Neuronal stem cell (in vitro differentiated cells): ENCODE data around the gene IMMP2L.

Experiments
- DNase-seq: peaks from one replicate; pipeline ENCODE4 v3.0.0-alpha.2; 2013; ENCODE audit warnings: low spot score
- H2AFZ ChIP-seq: one replicate; pipeline ENCODE4 v1.6.1; 2013; ENCODE audit warnings: mild to moderate bottlenecking, low read length, inconsistent platforms
- H2AK5ac ChIP-seq: 2 replicates; pipeline ENCODE4 v1.6.1; 2013; ENCODE audit warnings: low read depth, mild to moderate bottlenecking, inconsistent platforms, low read length, moderate library complexity, mixed read lengths
- H2BK120ac ChIP-seq: 2 replicates; pipeline ENCODE4 v1.6.1; 2013; ENCODE audit warnings: low read depth, mild to moderate bottlenecking, inconsistent platforms, low read length, moderate library complexity, mixed read lengths
- H2BK12ac ChIP-seq: one replicate; pipeline ENCODE4 v1.6.1; 2013; ENCODE audit warnings: low read length, inconsistent platforms
- H2BK15ac ChIP-seq: 2 replicates; pipeline ENCODE4 v1.6.1; 2013; ENCODE audit warnings: mild to moderate bottlenecking, low read length, inconsistent platforms, mixed read lengths
- H2BK5ac ChIP-seq: one replicate; pipeline ENCODE4 v1.6.1; 2013; ENCODE audit warnings: inconsistent platforms, mild to moderate bottlenecking, low read length, moderate library complexity
- H3K14ac ChIP-seq: one replicate; pipeline ENCODE4 v1.6.1; 2013; ENCODE audit warnings: low read length, inconsistent platforms
- H3K18ac ChIP-seq: 2 replicates; pipeline ENCODE4 v1.6.1; 2013; ENCODE audit warnings: low read length, inconsistent platforms
- H3K23ac ChIP-seq: 2 replicates; pipeline ENCODE4 v1.6.1; 2013; ENCODE audit warnings: low read depth, mild to moderate bottlenecking, mixed read lengths, low read length, inconsistent platforms; ENCODE audit not compliant: poor library complexity
- H3K27ac ChIP-seq: replicated peaks from 3 replicates; pipeline ENCODE4 v1.5.1; 2013; ENCODE audit warnings: low read length, inconsistent platforms
- H3K27me3 ChIP-seq, 3 experiments: 2 replicates each; pipeline ENCODE4 v1.6.1; 2013; ENCODE audit warnings: low read length in 3 of 3, mild to moderate bottlenecking in 2 of 3, inconsistent platforms in 1 of 3, low read depth in 1 of 3, mixed read lengths in 1 of 3, moderate library complexity in 1 of 3; ENCODE audit not compliant: control insufficient read depth in 3 of 3, insufficient read depth in 3 of 3
- H3K36me3 ChIP-seq, 2 donors: replicated peaks in 1 of 2; 2 replicates each; pipeline ENCODE4 v1.6.1; 2013; ENCODE audit warnings: low read length in 2 of 2; ENCODE audit not compliant: control insufficient read depth in 2 of 2, insufficient read depth in 2 of 2
- H3K4ac ChIP-seq: 2 replicates; pipeline ENCODE4 v1.6.1; 2013; ENCODE audit warnings: inconsistent platforms, mild to moderate bottlenecking, low read length, moderate library complexity
- H3K4me1 ChIP-seq, 2 donors: 1 replicate in 1 of 2; 2 replicates in 1 of 2; pipeline ENCODE4 v1.6.1; 2013; ENCODE audit warnings: low read length in 2 of 2, low read depth in 1 of 2; ENCODE audit not compliant: control insufficient read depth in 2 of 2, insufficient read depth in 1 of 2
- H3K4me2 ChIP-seq: one replicate; pipeline ENCODE4 v1.6.1; 2013; ENCODE audit warnings: mild to moderate bottlenecking, low read length, inconsistent platforms; ENCODE audit not compliant: insufficient read depth, poor library complexity, severe bottlenecking
- H3K4me3 ChIP-seq, 2 donors: 2 replicates each; pipeline ENCODE4 v1.5.1; 2013; ENCODE audit warnings: low read length in 2 of 2, mild to moderate bottlenecking in 2 of 2, inconsistent platforms in 1 of 2, moderate library complexity in 1 of 2
- H3K79me1 ChIP-seq: one replicate; pipeline ENCODE4 v1.6.1; 2013; ENCODE audit warnings: low read depth, mild to moderate bottlenecking, inconsistent platforms, low read length, moderate library complexity
- H3K9ac ChIP-seq: one replicate; pipeline ENCODE4 v1.6.1; 2013; ENCODE audit warnings: mild to moderate bottlenecking, low read depth, low read length, inconsistent platforms; ENCODE audit not compliant: poor library complexity
- H3K9me3 ChIP-seq, 2 donors: replicated peaks in 1 of 2; 2 replicates each; pipeline versions ENCODE3 to v1.6.1; 2013; ENCODE audit warnings: low read length in 2 of 2, mild to moderate bottlenecking in 2 of 2, inconsistent platforms in 1 of 2, low read depth in 1 of 2, mixed read lengths in 1 of 2, moderate library complexity in 1 of 2; ENCODE audit not compliant: control insufficient read depth in 2 of 2, insufficient read depth in 1 of 2
- H4K8ac ChIP-seq: one replicate; pipeline ENCODE4 v1.6.1; 2013; ENCODE audit warnings: low read depth, mild to moderate bottlenecking, inconsistent platforms, low read length, moderate library complexity
- H4K91ac ChIP-seq: one replicate; pipeline ENCODE4 v1.6.1; 2013; ENCODE audit warnings: low read length, low read depth, mild to moderate bottlenecking, inconsistent platforms; ENCODE audit not compliant: poor library complexity
- whole genome bisulfite sequencing, 2 donors: extraction: QIAGEN DNeasy Blood & Tissue Kit; methylation state at CpG; one replicate each; pipeline ENCODE4 v1.1.7; 2013; ENCODE audit warnings: missing lambda C conversion rate in 2 of 2, mixed read lengths in 1 of 2; ENCODE audit not compliant: insufficient read length in 2 of 2, insufficient replicate concordance in 1 of 2; ENCODE audit errors: extremely low coverage in 2 of 2; 5-methylcytosine and 5-hydroxymethylcytosine counted together

IMMP2L gene

GRCh38 chr7:111162692-111163091 lies 399.6 kb downstream of the IMMP2L start:
- Histone ChIP-seq H3K4me1 (no peaks in the 10 kb centered on the region), H3K9ac (no peak overlapping the region), H2AK5ac (no peak overlapping the region), H3K79me1 (no peaks in the 10 kb centered on the region), H2AFZ (no peak overlapping the region), H3K4me2 (no peak overlapping the region), H3K4ac (no peak overlapping the region), H2BK120ac (no peak overlapping the region), H3K9me3 (no peaks in the 10 kb centered on the region), H3K23ac (no peak overlapping the region), H2BK12ac (no peak overlapping the region), H2BK5ac (no peak overlapping the region), H3K27me3 (no peaks in the 10 kb centered on the region), H3K18ac (no peak overlapping the region), H3K36me3 (no peaks in the 10 kb centered on the region), H3K4me3 (no peak overlapping the region), H2BK15ac (no peak overlapping the region), H3K27ac (no peak overlapping the region), H3K14ac (no peak overlapping the region), H4K8ac (no peak overlapping the region), H4K91ac (no peak overlapping the region)
- WGBS, 2 donors: no CpG with 5 or more reads among the region's 3 CpGs
- no peak for DNase-seq

- Histone ChIP-seq H3K36me3 (no peaks in the 10 kb centered on the region), H2AK5ac (no peak overlapping the region), H4K91ac (no peak overlapping the region), H2AFZ (no peak overlapping the region), H3K4me3 (no peak overlapping the region), H4K8ac (no peak overlapping the region), H3K4me2 (no peak overlapping the region), H3K9me3 (no peaks in the 10 kb centered on the region), H3K27ac (no peak overlapping the region), H2BK120ac (no peak overlapping the region), H3K14ac (no peak overlapping the region), H2BK12ac (no peak overlapping the region), H3K79me1 (no peaks in the 10 kb centered on the region), H3K18ac (no peak overlapping the region), H3K23ac (no peak overlapping the region), H2BK15ac (no peak overlapping the region), H2BK5ac (no peak overlapping the region), H3K4ac (no peak overlapping the region), H3K4me1 (no peaks in the 10 kb centered on the region), H3K27me3 (no peaks in the 10 kb centered on the region), H3K9ac (no peak overlapping the region)
- DNase-seq: no peak
Measured at GRCh38 chr7:111160297-111160696, 402.0 kb downstream of the IMMP2L start.

- Histone ChIP-seq H3K27ac (no peak overlapping the region), H4K8ac (no peak overlapping the region), H3K9ac (no peak overlapping the region), H2BK12ac (no peak overlapping the region), H3K9me3 (no peaks in the 10 kb centered on the region), H2AK5ac (no peak overlapping the region), H3K4me2 (no peak overlapping the region), H3K14ac (no peak overlapping the region), H3K79me1 (no peaks in the 10 kb centered on the region), H3K23ac (no peak overlapping the region), H2BK15ac (no peak overlapping the region), H3K4ac (no peak overlapping the region), H2AFZ (no peak overlapping the region), H3K4me3 (no peak overlapping the region), H3K4me1 (peaks cover 0 to 2% of the 10 kb centered on the region in 2 donors), H2BK5ac (no peak overlapping the region), H3K36me3 (no peaks in the 10 kb centered on the region), H3K18ac (no peak overlapping the region), H2BK120ac (no peak overlapping the region), H4K91ac (no peak overlapping the region), H3K27me3 (no peaks in the 10 kb centered on the region)
- no peak for DNase-seq
Measured at GRCh38 chr7:111159426-111159825, 402.9 kb downstream of the IMMP2L start.

GRCh38 chr7:111150709-111151108 lies 411.6 kb downstream of the IMMP2L start:
- Histone ChIP-seq H2BK120ac (no peak overlapping the region), H3K4me3 (no peak overlapping the region), H3K4me1 (peaks cover 2 to 3% of the 10 kb centered on the region in 2 donors), H2BK12ac (no peak overlapping the region), H2AK5ac (no peak overlapping the region), H3K9me3 (no peaks in the 10 kb centered on the region), H3K4me2 (no peak overlapping the region), H3K4ac (no peak overlapping the region), H3K27me3 (no peaks in the 10 kb centered on the region), H2AFZ (no peak overlapping the region), H3K23ac (no peak overlapping the region), H4K8ac (no peak overlapping the region), H3K36me3 (no peaks in the 10 kb centered on the region), H3K18ac (no peak overlapping the region), H3K27ac (no peak overlapping the region), H4K91ac (no peak overlapping the region), H2BK5ac (no peak overlapping the region), H3K9ac (no peak overlapping the region), H3K79me1 (no peaks in the 10 kb centered on the region), H2BK15ac (no peak overlapping the region), H3K14ac (no peak overlapping the region)
- no peak for DNase-seq
- no CpG with 5 or more reads among the region's 1 CpG for WGBS, 2 donors
